ENCODE measurements around the gene SYNJ1.
"Not testable (repeated sequence)": the region's sequence is repeated elsewhere in the genome, so short reads cannot be mapped to it uniquely, and the experiment has no call there.

GRCh38 chr21:32664095-32664494 is 63.7 kb downstream of the SYNJ1 start:
- not testable (repeated sequence) for TF ChIP-seq CTCF, POLR2A (IDR thresholded peaks at IDR 0.05)
